ENCODE measurements around the gene CSNK1A1. TPM values are rescaled to one million over a fixed set of nuclear protein-coding genes. Genes with fewer than 3 reads are reported as not detected.

The CSNK1A1 gene
- total RNA-seq, 1 donor from 2014 or later, result 191 TPM

- DNase-seq, result no peak
- no peaks in the 10 kb centered on the region for H3K27me3 ChIP-seq
- peaks cover 49% of the 10 kb centered on the region for H3K36me3 ChIP-seq
- TF ChIP-seq CTCF (IDR thresholded peaks at IDR 0.05), result no peak
- peak overlapping the region; percentile 99 for H3K4me3 ChIP-seq
- H3K9me3 ChIP-seq, result no peaks in the 10 kb centered on the region
- peaks cover 50% of the 10 kb centered on the region for H3K4me1 ChIP-seq
- no peak for ATAC-seq
- H3K27ac ChIP-seq, result peak overlapping the region; percentile 99
- intact Hi-C loops (cut with DNase I), result loop anchor here (5.0 to 10.0 kb wide), 2 partner anchors 55 to 107 kb away; no protein-coding TSS in a partner anchor
Observed at GRCh38 chr5:149549461-149550267, 1.6 kb downstream of the CSNK1A1 start.

GRCh38 chr5:149546974-149547373 lies 4.3 kb downstream of the CSNK1A1 start:
- TF ChIP-seq CTCF (IDR thresholded peaks at IDR 0.05), result no peak
- Histone ChIP-seq H3K36me3 (peaks cover 58% of the 10 kb centered on the region), H3K9me3 (no peaks in the 10 kb centered on the region), H3K27me3 (no peaks in the 10 kb centered on the region), H3K4me3 (no peak overlapping the region), H3K27ac (no peak overlapping the region), H3K4me1 (peaks cover 64% of the 10 kb centered on the region)
- no peak for DNase-seq
- ATAC-seq, result peak; percentile 2
- intact Hi-C loops (cut with DNase I), result loop anchor here (10.0 kb wide), 1 partner anchor 52 kb away; no protein-coding TSS in a partner anchor

- Histone ChIP-seq H3K9me3 (no peaks in the 10 kb centered on the region), H3K4me3 (no peak overlapping the region), H3K36me3 (peaks cover 65% of the 10 kb centered on the region), H3K4me1 (peaks cover 72% of the 10 kb centered on the region), H3K27ac (no peak overlapping the region), H3K27me3 (no peaks in the 10 kb centered on the region)
- ATAC-seq, result no peak
- TF ChIP-seq CTCF (IDR thresholded peaks at IDR 0.05), result no peak
- no peak for DNase-seq
- intact Hi-C loops (cut with DNase I), result loop anchor here (10.0 kb wide), 1 partner anchor 51 kb away; no protein-coding TSS in a partner anchor
Observed at GRCh38 chr5:149545327-149545726, 5.9 kb downstream of the CSNK1A1 start.

- ATAC-seq (peak; percentile 62), DNase-seq (no peak)
- H3K9me3 ChIP-seq, result no peaks in the 10 kb centered on the region
- H3K27ac ChIP-seq, result no peak overlapping the region
- H3K36me3 ChIP-seq, result peaks cover 58% of the 10 kb centered on the region
- H3K27me3 ChIP-seq, result no peaks in the 10 kb centered on the region
- no peak for TF ChIP-seq CTCF (IDR thresholded peaks at IDR 0.05)
- no peak overlapping the region for H3K4me3 ChIP-seq
- H3K4me1 ChIP-seq, result peaks cover 83% of the 10 kb centered on the region
- intact Hi-C loops (cut with DNase I), result loop anchor here (10.0 kb wide), 1 partner anchor 49 kb away; no protein-coding TSS in a partner anchor
Observed at GRCh38 chr5:149544028-149544420, 7.2 kb downstream of the CSNK1A1 start.

GRCh38 chr5:149543361-149544027 lies 7.7 kb downstream of the CSNK1A1 start:
- Histone ChIP-seq H3K4me1 (peaks cover 78% of the 10 kb centered on the region), H3K36me3 (peaks cover 54% of the 10 kb centered on the region), H3K27ac (no peak overlapping the region), H3K27me3 (no peaks in the 10 kb centered on the region), H3K9me3 (no peaks in the 10 kb centered on the region), H3K4me3 (no peak overlapping the region)
- TF ChIP-seq CTCF (IDR thresholded peaks at IDR 0.05), result no peak
- intact Hi-C loops (cut with DNase I), result loop anchor here (10.0 kb wide), 1 partner anchor 49 kb away; no protein-coding TSS in a partner anchor
- DNase-seq (no peak), ATAC-seq (no peak)

All from upper lobe of right lung (tissue), 1 donor.